ENCODE data around the gene MXD3.
"Not testable (repeated sequence)": the region's sequence is repeated elsewhere in the genome, so short reads cannot be mapped to it uniquely, and the experiment has no call there.

The MXD3 gene

DNA sequence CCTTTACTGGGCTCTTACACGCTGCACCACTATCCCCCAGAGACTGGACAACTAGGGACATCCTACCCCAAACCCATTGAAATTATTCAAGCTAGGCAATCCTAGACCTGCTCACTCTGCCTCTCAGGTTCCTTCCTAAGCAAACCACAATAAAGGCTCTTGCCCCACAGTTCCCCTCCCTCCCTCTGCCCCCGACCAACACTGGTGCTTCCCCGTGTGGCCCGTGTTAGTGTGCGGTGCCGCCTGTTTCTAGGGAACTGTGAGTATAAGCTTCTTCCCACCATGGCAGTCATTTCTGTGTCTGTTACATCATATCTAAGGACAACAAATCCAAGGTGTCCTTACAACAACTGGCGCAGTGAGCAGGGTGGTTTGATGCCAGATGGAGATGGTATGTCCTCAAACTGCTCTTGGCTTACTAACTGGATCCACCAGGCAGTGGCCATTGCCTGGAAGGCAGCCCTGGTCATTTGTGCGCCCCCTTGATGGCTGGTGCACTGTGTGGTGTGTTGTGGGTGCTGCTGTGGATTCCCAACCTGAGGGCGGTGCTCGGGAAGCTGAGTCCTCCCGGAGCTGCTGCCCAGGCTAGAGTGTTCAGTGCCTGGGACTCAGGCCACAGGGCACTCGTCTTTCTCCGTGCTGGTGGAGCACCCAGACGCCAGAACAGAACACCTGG is 8.4 kb upstream of the MXD3 start:
- DNase-seq: no peak

DNA sequence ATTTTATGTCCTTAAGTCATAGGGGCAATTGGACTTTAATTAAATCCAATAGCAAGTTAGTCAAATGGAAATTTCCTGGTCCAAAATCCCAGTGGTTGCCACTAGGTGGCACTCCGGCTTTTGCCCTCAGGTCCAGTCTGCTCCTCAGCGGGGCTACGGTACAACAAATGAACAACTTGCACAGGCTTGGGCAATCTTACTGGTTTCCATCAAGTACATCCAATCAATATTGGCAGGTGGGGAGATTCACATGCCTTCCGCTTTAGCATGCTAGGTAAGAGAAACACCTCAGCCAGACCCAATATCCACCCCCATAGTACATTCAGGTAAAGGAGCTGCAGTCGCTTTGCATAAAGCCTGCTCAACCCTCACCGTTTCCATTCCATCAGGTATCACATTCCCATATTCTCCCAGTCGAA is 6.3 kb upstream of the MXD3 start:
- DNase-seq: no peak

DNA sequence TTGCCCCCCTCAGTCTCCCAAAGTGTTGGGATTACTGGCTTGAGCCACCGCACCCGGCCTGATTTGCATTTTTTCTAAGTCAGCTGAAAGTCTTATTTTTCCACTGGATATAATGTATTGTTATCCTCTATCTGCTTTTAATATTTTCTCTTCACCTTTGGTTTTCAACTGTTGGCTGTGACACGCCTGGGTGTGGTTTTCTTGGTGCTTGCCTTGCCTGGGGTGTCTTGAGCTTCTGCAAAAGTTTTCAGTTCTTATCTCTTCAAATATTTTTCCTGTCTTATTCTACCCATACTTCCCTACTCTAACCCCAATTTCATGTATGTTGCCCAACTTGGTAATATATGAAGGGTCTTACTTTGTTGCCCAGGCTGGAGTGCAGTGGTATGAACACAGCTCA is 4.3 kb upstream of the MXD3 start:
- no peak for DNase-seq

DNA sequence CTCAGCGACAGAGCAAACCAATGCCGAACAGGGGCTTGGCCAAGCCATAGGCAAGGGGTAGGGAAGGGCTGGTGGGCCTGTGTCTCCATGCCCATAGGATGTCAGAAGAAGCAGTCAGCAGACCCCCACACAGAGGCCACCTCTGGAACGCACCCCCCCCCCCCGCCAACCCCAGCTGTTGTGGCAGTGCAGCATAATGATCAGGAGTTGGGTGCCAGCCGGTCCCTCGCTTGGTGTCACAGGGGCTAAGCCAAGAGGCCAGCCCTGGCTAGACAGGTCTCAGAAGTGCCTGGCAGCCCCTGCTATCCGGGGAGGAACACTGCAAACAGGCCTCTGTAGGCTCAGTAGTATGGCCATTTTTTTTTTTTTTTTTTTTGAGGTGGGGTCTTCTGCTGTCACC is 3.7 kb upstream of the MXD3 start:
- no peak for DNase-seq

DNA sequence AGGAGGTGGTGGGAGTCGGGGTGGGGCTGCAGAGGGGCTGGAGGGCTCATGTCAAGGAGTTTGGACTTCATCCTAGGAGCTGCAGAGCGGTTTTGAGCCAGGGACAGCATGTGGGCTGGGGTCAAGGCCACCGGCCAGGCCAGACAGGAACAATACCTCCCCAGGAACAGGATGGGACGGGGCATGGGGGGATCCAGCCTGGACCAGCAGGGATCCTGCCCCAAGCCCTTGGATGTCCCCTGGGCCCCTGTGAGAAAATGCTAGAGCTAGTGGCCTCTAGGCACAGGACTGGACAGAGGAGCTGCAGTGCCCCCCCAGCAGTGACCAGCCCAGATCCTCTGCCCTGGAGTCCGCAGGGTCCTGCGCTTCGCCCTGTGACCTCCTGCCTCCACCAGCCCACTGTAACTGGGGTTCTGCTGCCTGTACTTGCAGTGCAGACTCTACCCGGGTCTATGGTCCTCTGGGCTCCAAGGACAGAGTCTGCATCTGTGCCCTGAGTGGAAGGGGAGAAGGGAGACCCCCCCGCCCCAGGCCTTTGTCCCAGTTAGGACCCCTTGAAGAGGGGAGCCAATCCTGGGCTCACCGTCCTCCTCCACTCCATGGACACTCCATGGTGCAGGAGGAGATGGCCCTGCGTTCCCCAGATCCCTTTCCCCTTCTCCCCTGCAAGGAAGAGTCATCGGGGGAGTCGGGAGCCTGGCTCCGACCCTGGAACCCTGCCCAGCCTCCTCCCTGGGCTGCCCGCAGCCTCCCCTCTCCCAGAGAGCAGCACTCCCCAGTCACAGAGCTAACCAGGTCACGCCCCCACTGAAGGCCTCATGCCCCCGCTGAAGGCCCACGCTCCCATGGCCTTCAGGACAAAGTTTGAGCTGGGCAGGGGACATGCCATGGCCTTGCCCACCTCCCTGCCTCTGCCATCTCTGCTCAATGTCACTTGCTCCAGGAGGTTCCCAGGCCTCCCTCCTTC is 3.0 kb upstream of the MXD3 start:
- no peak for DNase-seq

DNA sequence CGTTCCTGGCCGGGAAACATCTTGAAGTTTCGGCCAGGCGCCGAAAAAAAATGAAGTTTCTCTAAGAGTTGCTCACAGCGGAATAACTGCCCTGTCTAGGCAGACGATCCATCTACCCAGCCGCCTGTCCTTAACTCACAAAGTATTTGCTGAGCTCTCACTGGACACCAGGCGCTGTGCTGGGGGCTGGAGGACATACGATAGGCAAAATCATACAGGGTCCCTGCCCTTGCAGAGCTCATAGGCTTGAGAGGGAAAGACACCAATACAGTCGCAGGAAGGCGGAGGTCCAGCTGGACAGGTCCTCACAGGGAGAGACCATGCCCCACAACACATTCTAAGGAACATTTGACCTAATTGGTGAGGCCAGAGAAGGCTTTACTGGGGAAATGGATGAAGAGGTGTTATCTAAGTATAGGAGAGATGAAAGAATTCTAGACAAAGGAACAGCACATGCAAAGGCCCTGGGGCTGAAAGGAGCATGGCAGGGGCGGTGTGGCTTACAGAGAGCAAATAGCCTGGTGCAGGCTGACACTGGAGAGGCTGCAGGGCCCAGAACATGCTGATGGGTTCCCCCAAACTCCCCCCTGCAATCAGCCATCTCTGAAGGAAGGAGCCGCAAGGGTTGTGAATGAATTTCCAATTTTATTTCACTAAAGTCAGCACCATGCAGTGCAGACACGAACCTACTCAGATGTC is 2.0 kb upstream of the MXD3 start:
- DNase-seq: no peak

DNA sequence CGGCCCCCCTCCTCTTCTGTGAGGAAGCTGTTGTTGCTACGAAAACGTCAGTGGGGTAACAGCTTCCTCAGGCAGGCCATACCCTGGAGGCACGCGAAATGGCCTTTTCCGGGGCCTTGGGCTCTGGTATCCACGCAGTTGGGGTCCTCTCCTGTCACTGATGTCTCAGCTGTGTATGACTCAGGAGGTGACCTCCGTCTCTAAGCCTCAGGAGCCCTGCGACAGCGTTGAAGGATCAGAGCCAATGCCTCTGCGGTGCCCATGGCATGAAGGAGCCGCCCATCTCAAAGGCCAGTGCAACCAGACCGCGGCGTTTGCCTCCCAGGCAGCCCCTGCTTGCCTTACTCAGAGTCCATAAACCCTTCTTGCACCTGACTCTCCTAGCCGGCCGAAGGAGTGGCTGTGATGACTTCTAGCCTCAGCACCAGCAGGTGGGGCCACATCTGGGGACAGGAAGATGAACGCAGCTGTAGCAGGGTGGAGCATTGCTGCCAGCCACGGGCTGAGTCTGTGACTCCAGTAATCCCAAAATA is 1.0 kb upstream of the MXD3 start:
- no peak for DNase-seq

DNA sequence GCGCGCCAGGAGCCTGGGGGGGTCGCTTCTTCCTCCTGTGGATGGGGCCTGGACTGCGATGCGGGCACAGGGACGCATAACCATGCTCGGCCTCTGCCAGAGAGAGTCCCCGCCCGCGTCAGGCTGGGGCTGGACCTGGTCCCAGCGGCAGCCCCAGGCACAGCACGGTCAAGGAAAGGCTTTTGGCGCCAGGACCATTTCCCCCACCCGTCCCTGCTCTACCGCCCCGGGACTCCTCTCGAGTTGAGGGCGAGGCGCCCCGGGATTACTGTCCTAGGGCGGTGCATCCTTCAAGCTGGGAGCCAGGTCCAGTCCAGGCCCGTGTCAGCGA is 341 bp downstream of the MXD3 start:
- no peak for DNase-seq

DNA sequence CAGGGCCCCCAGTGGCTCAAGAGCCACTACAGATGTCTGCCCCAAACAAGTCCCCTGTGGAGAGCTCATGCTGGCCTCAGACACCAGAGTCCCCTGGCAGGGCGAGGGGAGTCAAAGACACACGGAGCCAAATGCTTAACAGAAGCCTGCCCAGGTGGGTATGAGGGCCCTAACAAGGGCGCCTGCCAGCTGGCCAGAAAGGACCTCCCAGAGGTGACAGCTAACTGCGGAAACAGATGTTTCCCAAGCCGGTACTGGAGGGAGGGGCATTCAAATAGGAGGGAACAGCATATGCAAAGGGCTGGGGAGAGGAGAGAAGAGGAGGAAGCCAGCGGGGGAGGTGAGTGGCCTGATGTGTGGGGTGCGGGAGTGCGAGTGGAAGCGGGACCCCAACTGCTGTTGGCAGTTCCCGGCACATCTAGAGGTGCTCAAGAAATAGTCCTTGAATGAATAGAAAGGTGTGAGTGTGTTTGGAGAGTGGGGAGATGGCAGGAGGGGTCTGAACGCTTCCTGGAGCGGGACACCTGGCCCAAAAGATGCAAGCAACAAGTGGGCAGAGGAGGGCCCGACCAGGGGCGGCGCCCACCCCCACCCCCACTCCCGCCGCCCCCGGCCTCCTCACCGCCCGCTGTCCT is 824 bp downstream of the MXD3 start:
- no peak for DNase-seq

DNA sequence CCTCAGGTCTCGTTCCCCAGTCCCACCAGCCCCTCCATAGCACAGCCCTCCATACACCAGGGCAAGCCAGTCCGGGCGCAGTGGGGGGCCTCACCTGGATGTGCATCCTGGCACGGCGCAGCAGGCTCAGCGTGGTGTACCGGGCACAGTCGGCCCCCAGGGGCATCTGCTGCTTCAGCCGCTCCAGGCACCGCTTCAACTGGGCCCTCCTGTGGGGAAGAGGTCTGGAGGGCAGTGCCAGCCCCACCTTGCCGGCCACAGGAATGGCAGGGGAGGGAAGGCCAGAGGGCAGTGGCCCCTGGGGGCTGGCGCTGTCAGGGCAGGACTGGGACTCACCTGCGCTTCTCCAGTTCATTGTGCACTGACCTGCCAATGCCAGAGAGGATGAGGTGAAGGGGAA is 1.4 kb downstream of the MXD3 start:
- no peak for DNase-seq

DNA sequence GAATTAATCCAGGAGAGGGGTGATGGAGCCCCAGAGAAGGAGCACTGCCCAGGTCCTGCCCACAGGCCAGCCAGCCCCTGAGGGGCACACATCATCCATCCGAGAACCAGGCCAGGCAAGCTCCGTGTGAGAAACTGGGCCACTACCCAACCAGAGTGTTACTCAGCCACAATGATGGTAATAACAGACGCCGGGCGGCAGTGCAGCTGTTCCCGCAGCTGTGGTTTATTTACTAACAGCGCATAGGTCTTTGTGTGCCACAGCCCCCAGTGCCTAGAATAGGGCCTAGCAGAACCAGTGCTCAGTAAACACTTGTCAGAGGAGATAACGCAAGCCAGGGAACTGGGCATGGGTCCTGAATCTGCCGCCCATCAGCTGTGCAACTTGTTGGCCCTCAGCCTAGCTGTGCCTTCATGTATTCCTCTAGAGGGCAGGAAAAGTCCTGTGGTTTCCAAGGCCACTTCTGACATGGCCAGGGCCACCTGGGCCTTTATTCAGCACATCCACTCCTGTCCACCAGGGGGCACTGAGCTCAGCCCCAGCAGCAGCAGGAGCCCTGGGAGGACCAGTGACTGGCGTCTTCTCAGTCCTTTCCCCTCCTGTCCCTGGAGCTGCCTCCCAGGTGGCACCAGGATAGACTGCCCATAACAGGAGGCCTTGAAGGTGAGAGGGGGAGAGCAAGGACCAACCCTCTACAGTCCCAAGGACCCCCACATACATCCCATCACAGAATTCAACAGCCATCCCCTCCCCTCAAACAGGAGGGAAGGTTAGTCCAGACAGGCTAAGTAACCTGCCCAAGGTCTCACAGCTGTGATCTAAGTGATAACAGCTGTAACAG is 2.1 kb downstream of the MXD3 start:
- DNase-seq: no peak

DNA sequence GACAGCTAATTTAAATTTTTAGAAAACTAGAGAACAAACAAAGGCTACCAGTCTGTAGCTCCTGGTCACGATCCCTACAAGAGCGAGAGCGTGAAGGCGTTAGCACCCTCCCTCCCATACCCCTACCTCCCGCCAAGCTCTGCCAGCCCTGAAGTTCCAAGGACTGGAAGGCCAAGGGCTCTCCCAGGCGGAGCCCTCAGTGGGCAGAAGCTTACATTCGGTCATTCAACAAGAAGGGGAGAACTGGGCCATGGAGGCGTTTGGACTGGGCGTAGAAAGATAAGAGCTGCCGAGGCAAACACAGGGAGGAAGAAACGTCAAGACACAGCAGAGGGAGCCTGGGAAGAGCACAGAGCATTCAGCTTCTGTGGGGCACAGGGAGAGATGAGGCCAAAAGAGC is 3.0 kb downstream of the MXD3 start:
- no peak for DNase-seq

DNA sequence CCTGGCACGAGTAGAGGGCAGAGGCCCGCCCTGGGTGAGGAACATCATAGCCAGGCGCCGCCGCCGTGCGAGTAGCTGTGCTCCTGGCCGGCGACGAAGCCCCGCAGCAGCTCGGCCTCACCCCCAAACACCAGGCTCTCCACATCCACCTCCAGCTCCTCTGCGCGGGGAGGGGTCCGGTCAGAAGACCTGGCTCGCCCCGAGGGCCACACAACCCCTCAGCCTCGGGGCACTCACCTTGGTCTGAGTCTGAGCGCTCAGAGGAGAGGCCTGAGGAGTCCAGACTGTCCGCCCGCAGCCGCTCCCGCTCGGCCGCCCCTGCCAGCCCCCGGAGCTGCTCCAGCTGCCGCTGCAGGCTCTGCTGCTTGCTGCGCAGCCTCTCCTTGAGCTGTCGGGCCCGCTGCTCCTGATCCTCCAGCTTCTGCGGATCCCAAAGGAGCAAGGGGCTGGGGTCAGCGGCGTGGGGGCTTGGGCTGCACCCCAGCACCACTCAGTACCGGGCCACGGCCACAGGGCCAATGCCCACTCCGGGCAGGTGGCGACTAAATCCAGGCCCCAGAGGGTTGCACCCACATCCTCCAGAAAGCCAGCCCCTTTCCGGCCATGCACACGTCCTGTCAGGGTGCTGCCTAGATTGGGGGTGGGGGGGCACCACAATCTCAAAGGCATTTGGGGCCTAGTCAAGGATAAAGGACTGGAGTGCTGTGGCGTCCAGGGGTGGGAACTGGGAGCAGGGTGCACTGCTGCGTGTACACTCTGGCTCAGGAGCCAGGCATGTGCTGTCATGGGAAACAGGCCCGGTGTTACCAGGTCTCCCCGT is 3.9 kb downstream of the MXD3 start:
- no peak for DNase-seq

DNA sequence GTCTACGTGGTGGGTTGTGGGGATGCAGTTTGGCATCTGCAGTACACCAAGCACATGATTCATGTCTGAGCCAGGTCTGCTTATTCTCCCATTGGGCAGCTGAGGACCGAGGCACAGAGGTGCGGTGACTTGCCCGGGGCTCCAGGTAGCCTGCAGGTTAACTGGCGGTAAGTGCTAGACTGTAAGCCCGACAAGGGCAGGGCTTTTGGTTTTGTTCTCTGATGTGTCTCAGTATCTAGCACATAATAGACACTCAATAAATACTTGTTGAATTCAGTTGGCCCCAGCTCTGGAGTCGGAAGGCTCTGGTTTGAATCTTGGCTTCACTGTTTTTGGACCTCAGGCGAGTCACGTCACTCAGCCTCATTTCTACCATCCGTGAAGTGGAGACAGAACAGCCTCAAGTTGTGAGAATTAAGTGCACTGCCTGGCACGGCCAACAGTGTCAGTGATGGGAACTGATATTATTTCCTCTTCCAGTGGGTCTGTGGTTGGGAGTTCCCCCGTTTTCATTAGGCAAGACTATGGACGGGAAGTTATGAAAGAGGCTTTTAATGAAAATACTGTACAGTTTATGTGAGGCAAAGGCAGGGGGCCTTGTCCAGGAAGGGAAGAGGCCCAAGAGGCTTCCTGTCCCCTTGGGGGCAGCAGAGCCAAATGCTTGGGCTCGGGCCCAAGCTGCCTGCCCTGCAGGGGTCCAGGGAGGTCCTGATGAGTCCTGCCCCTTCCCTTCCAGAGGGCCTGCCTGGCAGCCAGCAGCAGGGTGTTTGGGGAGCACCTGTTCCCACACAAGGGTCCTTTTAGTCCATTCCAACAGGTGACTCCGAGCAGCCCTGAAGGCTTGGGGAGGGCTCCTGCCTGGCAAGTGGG is 4.8 kb downstream of the MXD3 start:
- DNase-seq: no peak

DNA sequence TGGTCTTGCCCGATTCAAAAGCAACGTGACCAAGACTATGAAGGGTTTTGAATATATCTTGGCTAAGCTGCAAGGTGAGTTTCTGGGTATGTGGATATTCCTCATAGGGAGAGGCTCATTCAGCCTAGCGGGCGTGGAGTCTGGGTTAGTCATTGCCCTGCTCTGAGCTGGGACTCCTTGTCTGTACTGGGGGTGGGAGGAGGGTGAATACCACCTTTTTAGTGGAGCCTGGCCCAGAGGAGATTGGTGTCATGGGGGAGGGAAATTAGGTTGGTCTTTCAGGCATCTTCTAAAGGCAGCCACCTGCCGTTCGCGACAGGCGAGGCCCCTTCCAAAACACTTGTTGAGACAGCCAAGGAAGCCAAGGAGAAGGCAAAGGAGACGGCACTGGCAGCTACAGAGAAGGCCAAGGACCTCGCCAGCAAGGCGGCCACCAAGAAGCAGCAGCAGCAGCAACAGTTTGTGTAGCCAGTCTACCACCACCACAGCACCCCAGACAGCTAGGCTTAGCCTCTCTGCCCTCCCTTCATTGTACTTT is 5.5 kb downstream of the MXD3 start:
- DNase-seq: not testable (repeated sequence)

DNA sequence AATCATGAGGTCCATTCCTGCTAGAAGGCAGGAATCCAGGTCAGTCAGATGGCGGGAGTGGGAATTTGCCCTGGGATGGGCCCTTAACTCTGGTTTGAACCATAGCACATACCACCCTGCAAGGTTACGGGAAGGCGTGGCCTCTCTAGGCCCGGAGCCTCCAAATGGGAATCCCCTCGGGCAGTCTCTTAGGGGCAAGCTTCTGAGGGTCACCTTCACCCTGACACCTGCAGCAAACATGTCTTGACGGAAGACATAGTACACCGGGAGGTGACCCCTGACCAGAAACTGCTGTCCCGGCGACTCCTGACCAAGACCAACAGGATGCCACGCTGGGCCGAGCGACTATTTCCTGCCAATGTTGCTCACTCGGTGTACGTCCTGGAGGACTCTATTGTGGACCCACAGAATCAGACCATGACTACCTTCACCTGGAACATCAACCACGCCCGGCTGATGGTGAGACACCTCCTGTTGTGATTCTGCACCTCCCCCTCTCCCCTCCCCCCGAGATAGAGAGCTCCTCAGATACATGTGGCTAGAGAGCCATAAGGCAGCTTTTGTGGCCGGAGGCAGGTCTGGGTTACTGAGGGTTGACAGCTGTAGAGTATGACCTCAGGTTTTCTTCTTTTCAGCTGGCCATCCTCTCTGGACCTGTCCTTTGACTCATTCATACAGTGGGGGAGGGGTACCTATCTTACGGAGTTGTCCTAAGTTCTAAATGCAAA is 7.1 kb downstream of the MXD3 start:
- DNase-seq: no peak

DNA sequence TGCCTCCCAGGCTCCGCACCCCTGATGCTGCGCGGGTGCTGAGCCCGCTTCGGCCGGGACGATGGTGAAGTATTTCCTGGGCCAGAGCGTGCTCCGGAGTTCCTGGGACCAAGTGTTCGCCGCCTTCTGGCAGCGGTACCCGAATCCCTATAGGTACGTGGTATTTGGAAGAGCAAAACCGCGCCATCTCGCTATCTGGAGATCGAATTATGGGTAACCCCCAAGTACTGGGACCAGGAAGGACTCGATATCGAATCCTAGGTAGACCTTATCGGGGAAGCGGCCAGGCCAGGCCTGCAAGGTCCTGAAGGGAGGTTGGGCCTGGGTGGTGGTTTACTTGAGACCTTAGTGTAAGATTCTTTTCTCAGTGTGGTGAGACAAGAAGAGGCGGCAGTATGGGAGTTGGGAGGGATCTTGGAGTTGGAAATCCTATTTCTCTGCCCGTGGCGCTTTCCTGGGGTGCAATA is 7.7 kb downstream of the MXD3 start:
- DNase-seq: no peak

DNA sequence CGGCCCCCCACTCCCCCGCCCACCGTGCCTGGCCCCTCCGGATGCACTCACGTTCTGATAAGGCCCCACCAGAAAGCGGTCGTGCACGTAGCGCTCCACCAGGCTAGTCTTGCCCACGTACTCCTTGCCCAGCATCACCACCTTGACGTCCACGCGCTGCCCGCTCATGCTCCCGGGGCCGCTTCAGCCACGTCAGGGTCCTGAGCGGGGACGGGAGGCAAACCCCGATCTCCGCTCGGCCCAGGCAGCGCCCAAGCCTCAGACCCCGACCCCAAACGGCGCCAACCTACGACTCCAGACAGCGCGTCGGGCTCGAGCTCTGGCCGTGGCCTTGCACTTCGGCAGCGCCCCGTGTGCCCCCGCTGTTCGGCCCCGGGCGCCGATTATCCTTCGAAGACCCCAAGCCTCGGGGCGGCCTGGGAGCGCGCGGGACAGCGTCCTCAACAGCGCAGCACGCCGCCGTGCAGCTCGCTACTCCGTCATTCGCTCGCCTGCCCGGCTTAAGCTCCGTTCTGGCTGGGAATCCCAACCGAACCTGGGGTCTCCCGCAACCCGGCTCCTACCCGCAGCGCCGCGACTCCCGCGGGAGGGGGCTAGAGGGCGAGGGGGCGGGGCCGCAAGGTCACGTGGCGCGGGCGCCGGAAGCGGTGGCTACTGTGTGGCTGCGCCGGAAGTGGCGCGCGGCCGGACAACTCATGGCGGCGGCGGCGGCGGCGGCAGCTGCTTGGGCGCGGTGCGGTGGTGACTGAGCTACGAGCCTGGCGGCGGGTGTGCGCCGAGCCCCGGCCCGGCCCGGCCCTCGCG is 8.4 kb downstream of the MXD3 start, which contains the start of the genes PRELID1 and RAB24:
Gene PRELID1, plus strand, starts transcription at position 679 of the 804 bp plus-strand sequence. CDS start 187 bp downstream, outside the sequence.
Gene RAB24, minus strand, starts transcription at position 599 of the 804 bp plus-strand sequence. Its CDS starts 431 bp downstream, at position 168.
- no peak for DNase-seq

Measured in NCI-H1436 treated with DMSO at 0.1 percent for 48 hours (cell line).